HUES6 (cell line): ENCODE data around the gene NCOA5.

Source experiments
- H3K27ac ChIP-seq: 2 replicates; pipeline ENCODE4 v1.7.0; 2013; ENCODE audit warnings: low read depth, mild to moderate bottlenecking, low read length, inconsistent platforms
- H3K27me3 ChIP-seq: 2 replicates; pipeline ENCODE4 v1.6.1; 2013; ENCODE audit warnings: low read length; ENCODE audit not compliant: control insufficient read depth, insufficient read depth
- H3K36me3 ChIP-seq: 2 replicates; pipeline ENCODE4 v1.6.1; 2013; ENCODE audit warnings: low read length; ENCODE audit not compliant: control insufficient read depth, insufficient read depth
- H3K4me1 ChIP-seq: 2 replicates; pipeline ENCODE4 v1.6.1; 2013; ENCODE audit warnings: low read length; ENCODE audit not compliant: control insufficient read depth, insufficient read depth
- H3K4me3 ChIP-seq: 2 replicates; pipeline ENCODE4 v1.5.1; 2013; ENCODE audit warnings: low read depth, low read length
- H3K9ac ChIP-seq: one replicate; pipeline ENCODE4 v1.6.1; 2013; ENCODE audit warnings: mild to moderate bottlenecking, low read length
- H3K9me3 ChIP-seq: 2 replicates; pipeline ENCODE4 v1.6.1; 2013; ENCODE audit warnings: low read depth, low read length; ENCODE audit not compliant: control insufficient read depth, insufficient read depth

The NCOA5 gene

DNA sequence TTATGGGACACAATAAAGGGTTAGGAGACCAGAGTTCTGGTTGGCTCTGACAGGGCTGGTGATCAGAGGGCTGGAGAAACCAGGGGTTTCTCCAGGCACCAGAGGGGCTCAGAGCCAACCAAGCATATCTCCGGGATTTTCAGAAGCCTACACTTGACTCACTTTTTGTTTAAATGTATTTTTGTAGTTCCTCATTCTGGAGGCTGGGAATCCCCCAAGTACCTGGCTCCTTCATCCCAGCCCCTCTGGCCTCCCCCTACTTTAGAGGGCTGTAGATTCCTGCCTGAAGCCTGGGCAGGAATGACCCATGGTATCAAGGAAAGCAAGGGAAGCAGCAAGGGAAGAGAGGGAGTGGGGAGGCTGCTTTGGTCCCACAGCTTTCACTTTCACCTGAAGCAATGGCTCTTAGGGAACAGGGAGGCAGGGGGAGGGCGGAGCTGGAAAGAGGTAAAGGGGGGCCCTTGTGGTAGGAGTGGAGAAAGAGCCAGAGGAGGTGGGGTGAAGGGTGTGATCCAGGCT, 29.3 kb upstream of the NCOA5 start:
- Histone ChIP-seq H3K4me1 (peaks cover 2% of the 10 kb centered on the region; the same call in 1 of the 2 replicates), H3K4me3 (peak overlapping the region; percentile 71), H3K9me3 (no peaks in the 10 kb centered on the region), H3K36me3 (peaks cover 12% of the 10 kb centered on the region), H3K27ac (no peak overlapping the region), H3K9ac (no peak overlapping the region), H3K27me3 (peaks cover 47% of the 10 kb centered on the region)

GRCh38 chr20:46118481-46119020, 28.8 kb upstream of the NCOA5 start:
- H3K4me3 ChIP-seq: peak overlapping the region; percentile 71
- H3K27me3 ChIP-seq: peaks cover 49% of the 10 kb centered on the region
- no peak overlapping the region for H3K9ac ChIP-seq
- no peak overlapping the region for H3K27ac ChIP-seq
- H3K4me1 ChIP-seq: peaks cover 2% of the 10 kb centered on the region; the same call in 1 of the 2 replicates
- H3K9me3 ChIP-seq: no peaks in the 10 kb centered on the region
- H3K36me3 ChIP-seq: peaks cover 10% of the 10 kb centered on the region

DNA sequence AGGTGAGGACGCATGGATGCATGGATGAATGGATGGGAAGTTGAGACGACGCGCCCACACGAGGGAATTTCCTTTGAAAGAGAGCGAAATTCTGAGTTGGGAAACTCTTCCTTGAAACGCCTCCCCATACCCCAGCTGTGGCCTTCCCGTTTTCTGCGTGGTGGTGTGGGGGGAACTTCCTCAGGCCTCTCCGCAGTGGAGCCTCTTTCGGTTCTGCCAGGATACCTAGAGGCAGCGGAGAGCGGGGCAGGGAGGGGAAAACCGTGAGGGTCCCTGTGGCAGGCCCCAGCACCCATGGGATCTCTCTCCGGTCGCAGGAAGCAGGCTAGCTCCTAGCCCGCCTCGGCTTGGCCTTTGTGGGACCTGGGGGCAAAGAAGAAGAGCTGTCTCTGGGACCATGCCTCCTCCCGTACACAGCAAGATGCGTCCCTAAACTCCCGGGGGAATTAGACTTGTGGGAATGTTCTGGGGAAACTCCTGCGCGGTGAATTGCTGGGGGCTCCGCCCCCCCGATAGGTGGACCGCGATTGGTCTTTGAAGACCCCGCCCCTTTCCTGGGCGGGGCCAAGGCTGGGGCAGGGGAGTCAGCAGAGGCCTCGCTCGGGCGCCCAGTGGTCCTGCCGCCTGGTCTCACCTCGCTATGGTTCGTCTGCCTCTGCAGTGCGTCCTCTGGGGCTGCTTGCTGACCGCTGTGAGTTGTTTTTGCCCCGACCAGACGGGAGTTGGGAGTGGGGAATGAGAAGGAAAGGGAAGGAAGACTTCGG, 28.1 kb upstream of the NCOA5 start, which contains the start of gene CD40:
Gene CD40 (plus strand): TSS at position 611 of the 764 bp plus-strand sequence. CDS start 30 bp downstream, at position 641.
- H3K27ac ChIP-seq: no peak within 1 kb of the TSS
- H3K9ac ChIP-seq: no peak within 1 kb of the TSS
- H3K4me3 ChIP-seq: peak within 1 kb of the TSS; percentile 71
- no peaks in the 10 kb centered on the region for H3K9me3 ChIP-seq
- peaks cover 2% of the 10 kb centered on the region; the same call in 1 of the 2 replicates for H3K4me1 ChIP-seq
- H3K27me3 ChIP-seq: peaks cover 55% of the 10 kb centered on the region
- H3K36me3 ChIP-seq: peaks cover 6% of the 10 kb centered on the region

- no peak overlapping the region for H3K27ac ChIP-seq
- no peak overlapping the region for H3K9ac ChIP-seq
- H3K4me3 ChIP-seq: no peak overlapping the region
- peaks cover 67% of the 10 kb centered on the region for H3K27me3 ChIP-seq
- no peaks in the 10 kb centered on the region for H3K9me3 ChIP-seq
- 0 out of 2 replicates have a peak, but pooled peaks cover 2% of the 10 kb centered on the region for H3K4me1 ChIP-seq
- H3K36me3 ChIP-seq: no peaks in the 10 kb centered on the region
These were observed 24.7 kb upstream of the NCOA5 start for GRCh38 chr20:46114449-46114848.

- Histone ChIP-seq H3K27ac (no peak overlapping the region), H3K36me3 (no peaks in the 10 kb centered on the region), H3K27me3 (peaks cover 62% of the 10 kb centered on the region), H3K4me3 (no peak overlapping the region), H3K9me3 (no peaks in the 10 kb centered on the region), H3K9ac (no peak overlapping the region), H3K4me1 (no peaks in the 10 kb centered on the region)
These were observed 23.3 kb upstream of the NCOA5 start for GRCh38 chr20:46113113-46113470.

GRCh38 chr20:46112430-46113112, 22.8 kb upstream of the NCOA5 start:
- Histone ChIP-seq H3K36me3 (no peaks in the 10 kb centered on the region), H3K27me3 (peaks cover 59% of the 10 kb centered on the region), H3K27ac (no peak overlapping the region), H3K9me3 (no peaks in the 10 kb centered on the region), H3K4me3 (no peak overlapping the region), H3K4me1 (no peaks in the 10 kb centered on the region), H3K9ac (no peak overlapping the region)

- Histone ChIP-seq H3K4me1 (no peaks in the 10 kb centered on the region), H3K9me3 (no peaks in the 10 kb centered on the region), H3K27ac (no peak overlapping the region), H3K27me3 (peaks cover 60% of the 10 kb centered on the region), H3K4me3 (no peak overlapping the region), H3K36me3 (no peaks in the 10 kb centered on the region), H3K9ac (no peak overlapping the region)
These were observed 22.1 kb upstream of the NCOA5 start for GRCh38 chr20:46111836-46112212.

DNA sequence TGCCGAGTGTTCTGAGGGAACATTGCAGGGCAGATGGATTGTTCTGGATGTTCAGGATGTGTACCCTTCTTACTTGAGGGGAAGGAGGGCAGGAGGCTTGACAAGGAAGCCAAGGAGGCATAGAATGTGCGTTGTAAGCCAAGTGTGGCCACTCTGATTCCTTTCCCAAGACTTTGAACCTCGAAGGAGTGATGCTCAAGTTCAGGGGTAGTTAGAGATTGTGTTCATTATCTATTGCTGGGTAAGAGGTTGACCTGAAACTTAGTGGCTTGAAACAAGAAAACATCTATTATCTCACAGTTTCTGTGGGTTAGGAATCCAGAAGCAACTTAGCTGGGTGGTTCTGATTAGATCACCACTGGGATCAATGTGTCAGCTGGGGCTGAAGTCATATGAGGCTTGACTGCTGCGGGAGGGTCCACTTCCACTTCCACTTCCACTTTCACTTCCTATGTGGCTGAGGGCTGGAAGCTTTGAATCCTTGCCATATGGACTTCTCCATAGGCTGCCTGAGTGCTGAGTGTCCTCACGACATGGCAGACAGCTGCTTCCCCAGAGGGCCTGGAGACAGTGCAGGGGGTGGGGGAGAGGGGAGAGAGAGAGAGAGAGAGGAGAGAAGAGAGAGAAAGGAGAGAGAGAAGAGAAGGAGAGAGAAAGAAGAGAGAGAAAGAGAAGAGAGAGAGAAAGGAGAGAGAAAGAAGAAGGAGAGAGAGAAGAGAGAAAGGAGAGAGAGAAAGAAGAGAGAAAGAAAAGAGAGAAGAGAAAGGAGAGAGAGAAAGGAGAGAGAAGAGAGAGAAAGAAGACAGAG, 21.5 kb upstream of the NCOA5 start:
- Histone ChIP-seq H3K4me3 (no peak overlapping the region), H3K27me3 (peaks cover 57% of the 10 kb centered on the region), H3K9me3 (no peaks in the 10 kb centered on the region), H3K27ac (no peak overlapping the region), H3K4me1 (no peaks in the 10 kb centered on the region), H3K9ac (no peak overlapping the region), H3K36me3 (no peaks in the 10 kb centered on the region)

GRCh38 chr20:46108976-46109375, 19.2 kb upstream of the NCOA5 start:
- no peak overlapping the region for H3K9ac ChIP-seq
- H3K27ac ChIP-seq: no peak overlapping the region
- no peaks in the 10 kb centered on the region for H3K4me1 ChIP-seq
- peaks cover 42% of the 10 kb centered on the region for H3K27me3 ChIP-seq
- H3K9me3 ChIP-seq: peaks cover 2% of the 10 kb centered on the region; the same call in 1 of the 2 replicates
- H3K4me3 ChIP-seq: no peak overlapping the region
- H3K36me3 ChIP-seq: no peaks in the 10 kb centered on the region

GRCh38 chr20:46108435-46108841, 18.7 kb upstream of the NCOA5 start:
- Histone ChIP-seq H3K9ac (no peak overlapping the region), H3K4me3 (no peak overlapping the region), H3K27ac (no peak overlapping the region), H3K36me3 (no peaks in the 10 kb centered on the region), H3K4me1 (no peaks in the 10 kb centered on the region), H3K9me3 (peaks cover 2% of the 10 kb centered on the region; the same call in 1 of the 2 replicates), H3K27me3 (peaks cover 40% of the 10 kb centered on the region)
